ENCODE measurements around the gene MMP8. TPM values are rescaled to one million over a fixed set of nuclear protein-coding genes. Genes with fewer than 3 reads are reported as not detected.

The MMP8 gene
- total RNA-seq, 1 donor from 2014 or later, result not detected

GRCh38 chr11:102719620-102720277, 5.0 kb downstream of the MMP8 start:
- H3K9me3 Mint-ChIP-seq (ENCODE audit: unreplicated experiment), result no peaks in the 10 kb centered on the region
- no peak overlapping the region for H3K4me3 Mint-ChIP-seq (ENCODE audit: unreplicated experiment)
- peaks cover 35% of the 10 kb centered on the region for H3K27me3 Mint-ChIP-seq (ENCODE audit: unreplicated experiment)
- no peak for TF ChIP-seq CTCF (IDR thresholded peaks at IDR 0.05)
- no peaks in the 10 kb centered on the region for H3K4me1 Mint-ChIP-seq (ENCODE audit: unreplicated experiment)
- no peak for DNase-seq (ENCODE audit: extremely low spot score, unreplicated experiment)
- no peaks in the 10 kb centered on the region for H3K36me3 Mint-ChIP-seq (ENCODE audit: unreplicated experiment)
- H3K27ac Mint-ChIP-seq (ENCODE audit: unreplicated experiment), result no peak overlapping the region

GRCh38 chr11:102717280-102717679, 7.5 kb downstream of the MMP8 start:
- H3K27me3 Mint-ChIP-seq (ENCODE audit: unreplicated experiment), result peaks cover 46% of the 10 kb centered on the region
- no peaks in the 10 kb centered on the region for H3K4me1 Mint-ChIP-seq (ENCODE audit: unreplicated experiment)
- no peak overlapping the region for H3K27ac Mint-ChIP-seq (ENCODE audit: unreplicated experiment)
- no peak overlapping the region for H3K4me3 Mint-ChIP-seq (ENCODE audit: unreplicated experiment)
- no peak for TF ChIP-seq CTCF (IDR thresholded peaks at IDR 0.05)
- no peaks in the 10 kb centered on the region for H3K36me3 Mint-ChIP-seq (ENCODE audit: unreplicated experiment)
- DNase-seq (ENCODE audit: extremely low spot score, unreplicated experiment), result no peak
- no peaks in the 10 kb centered on the region for H3K9me3 Mint-ChIP-seq (ENCODE audit: unreplicated experiment)

GRCh38 chr11:102716527-102716926, 8.2 kb downstream of the MMP8 start:
- Mint-ChIP-seq H3K27ac (ENCODE audit: unreplicated experiment) (no peak overlapping the region), H3K27me3 (ENCODE audit: unreplicated experiment) (peaks cover 48% of the 10 kb centered on the region), H3K9me3 (ENCODE audit: unreplicated experiment) (no peaks in the 10 kb centered on the region), H3K4me3 (ENCODE audit: unreplicated experiment) (no peak overlapping the region), H3K4me1 (ENCODE audit: unreplicated experiment) (no peaks in the 10 kb centered on the region), H3K36me3 (ENCODE audit: unreplicated experiment) (no peaks in the 10 kb centered on the region)
- TF ChIP-seq CTCF (IDR thresholded peaks at IDR 0.05), result no peak
- DNase-seq (ENCODE audit: extremely low spot score, unreplicated experiment), result no peak

GRCh38 chr11:102712137-102712536, 12.6 kb downstream of the MMP8 start:
- no peak for TF ChIP-seq CTCF (IDR thresholded peaks at IDR 0.05)
- H3K4me1 Mint-ChIP-seq (ENCODE audit: unreplicated experiment), result no peaks in the 10 kb centered on the region
- no peaks in the 10 kb centered on the region for H3K9me3 Mint-ChIP-seq (ENCODE audit: unreplicated experiment)
- no peak for DNase-seq (ENCODE audit: extremely low spot score, unreplicated experiment)
- H3K4me3 Mint-ChIP-seq (ENCODE audit: unreplicated experiment), result no peak overlapping the region
- H3K36me3 Mint-ChIP-seq (ENCODE audit: unreplicated experiment), result no peaks in the 10 kb centered on the region
- peaks cover 45% of the 10 kb centered on the region for H3K27me3 Mint-ChIP-seq (ENCODE audit: unreplicated experiment)
- H3K27ac Mint-ChIP-seq (ENCODE audit: unreplicated experiment), result no peak overlapping the region

GRCh38 chr11:102709201-102709945, 15.4 kb downstream of the MMP8 start:
- DNase-seq (ENCODE audit: extremely low spot score, unreplicated experiment), result no peak
- no peaks in the 10 kb centered on the region for H3K36me3 Mint-ChIP-seq (ENCODE audit: unreplicated experiment)
- no peaks in the 10 kb centered on the region for H3K9me3 Mint-ChIP-seq (ENCODE audit: unreplicated experiment)
- peaks cover 53% of the 10 kb centered on the region for H3K27me3 Mint-ChIP-seq (ENCODE audit: unreplicated experiment)
- no peak overlapping the region for H3K4me3 Mint-ChIP-seq (ENCODE audit: unreplicated experiment)
- H3K4me1 Mint-ChIP-seq (ENCODE audit: unreplicated experiment), result no peaks in the 10 kb centered on the region
- TF ChIP-seq CTCF (IDR thresholded peaks at IDR 0.05), result no peak
- no peak overlapping the region for H3K27ac Mint-ChIP-seq (ENCODE audit: unreplicated experiment)

Data from osteocyte (in vitro differentiated cells).